Measurements from ENCODE around the gene SLC25A17. TPM values are rescaled to one million over a fixed set of nuclear protein-coding genes. Genes with fewer than 3 reads are reported as not detected.
A peak's percentile ranks its signal among the peaks of the same experiment; 100 is the strongest.
"Not testable (repeated sequence)": the region's sequence is repeated elsewhere in the genome, so short reads cannot be mapped to it uniquely, and the experiment has no call there.

SLC25A17 gene
- total RNA-seq, 1 donor from 2014 or later: 19.6 TPM

- DNase-seq (ENCODE audit: low spot score); ATAC-seq; intact Hi-C loops (cut with DNase I): not testable (repeated sequence)
These were observed 7.1 kb upstream of the SLC25A17 start for GRCh38 chr22:40826292-40826691.

- DNase-seq (ENCODE audit: low spot score) (no peak), ATAC-seq (no peak)
- intact Hi-C loops (cut with DNase I): no loop called here
These were observed 4.3 kb upstream of the SLC25A17 start for GRCh38 chr22:40823426-40823825.

DNA sequence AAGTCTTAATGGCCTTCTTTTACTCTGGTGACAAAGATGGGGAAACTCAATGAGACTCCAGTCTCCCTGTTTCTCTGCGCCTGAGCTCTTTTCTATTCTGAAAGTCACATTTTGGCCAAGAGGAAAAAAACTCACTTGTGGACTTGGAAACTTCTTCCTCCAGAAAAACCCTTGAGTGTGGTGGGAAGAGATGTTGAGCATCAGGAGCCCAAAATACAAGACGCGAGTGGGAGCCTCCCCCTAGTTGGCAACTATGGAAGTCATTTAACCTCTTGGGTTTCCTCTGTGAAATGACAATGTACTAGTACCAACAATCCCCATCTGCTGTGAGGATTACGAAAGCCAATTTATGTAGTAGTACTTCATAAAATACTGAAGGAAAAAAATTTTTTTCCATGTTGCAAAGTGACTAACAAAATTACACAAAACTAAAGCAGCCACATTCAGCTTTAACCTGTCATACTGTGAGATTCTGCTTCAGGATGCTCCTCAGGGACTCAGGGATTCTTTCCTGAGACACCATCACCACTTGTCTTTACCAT is 524 bp upstream of the SLC25A17 start:
- intact Hi-C loops (cut with DNase I): no loop called here
- DNase-seq (ENCODE audit: low spot score) (no peak), ATAC-seq (no peak)

- intact Hi-C loops (cut with DNase I): no loop called here
- ATAC-seq: no peak
- DNase-seq (ENCODE audit: low spot score): no peak
These were observed 877 bp downstream of the SLC25A17 start for GRCh38 chr22:40818192-40818746.

- intact Hi-C loops (cut with DNase I): no loop called here
- DNase-seq (ENCODE audit: low spot score) (no peak), ATAC-seq (no peak)
These were observed 1.4 kb downstream of the SLC25A17 start for GRCh38 chr22:40817737-40818136.

DNA sequence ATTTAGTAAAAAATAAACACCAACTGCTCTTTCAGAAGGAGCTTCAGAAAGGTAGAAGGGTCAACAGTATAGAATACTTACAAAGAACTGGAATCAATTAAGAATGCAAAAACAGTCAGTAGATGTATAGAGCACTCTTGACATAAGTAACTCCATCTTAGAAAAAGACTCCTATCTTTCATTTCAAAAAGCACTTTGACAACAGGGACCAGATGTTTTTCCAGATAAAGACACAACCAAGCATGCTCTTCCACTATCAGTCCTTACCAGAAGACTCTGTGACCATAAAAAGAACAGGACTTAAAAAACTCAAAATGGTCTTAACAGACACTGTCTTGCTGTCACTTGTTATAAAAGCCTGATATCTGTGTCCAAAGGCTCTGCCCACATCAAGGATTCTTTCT is 5.2 kb downstream of the SLC25A17 start:
- DNase-seq (ENCODE audit: low spot score): no peak
- intact Hi-C loops (cut with DNase I): no loop called here
- no peak for ATAC-seq

- DNase-seq (ENCODE audit: low spot score) (no peak), ATAC-seq (peak; percentile 65)
- intact Hi-C loops (cut with DNase I): no loop called here
These were observed 10.9 kb downstream of the SLC25A17 start for GRCh38 chr22:40808018-40808841.

GRCh38 chr22:40806711-40807110 is 12.4 kb downstream of the SLC25A17 start:
- DNase-seq (ENCODE audit: low spot score) (no peak), ATAC-seq (no peak)
- intact Hi-C loops (cut with DNase I): no loop called here

DNA sequence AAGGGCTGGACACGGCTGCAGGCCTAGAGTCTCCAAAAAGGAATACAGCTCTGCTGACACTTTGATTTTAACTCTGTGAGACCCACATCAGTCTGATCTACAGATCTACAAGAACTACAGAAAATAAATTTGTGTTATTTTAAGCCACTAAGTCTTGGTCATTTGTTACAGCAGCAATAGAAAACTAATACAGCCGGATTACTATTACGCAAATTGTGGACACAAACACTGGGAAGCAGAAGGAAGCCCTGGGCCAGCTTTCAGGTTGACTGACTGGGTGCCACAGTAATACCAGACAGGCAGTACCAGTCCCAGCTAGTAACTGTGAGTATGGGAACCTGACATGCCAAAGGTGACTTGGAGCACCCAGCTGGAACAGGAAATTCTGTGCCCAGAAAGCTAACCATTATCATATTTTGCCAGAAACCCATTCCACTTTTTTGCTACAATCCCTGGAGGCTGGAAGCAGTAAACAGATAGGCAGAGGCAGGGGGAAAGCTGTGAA is 13.4 kb downstream of the SLC25A17 start:
- no peak for ATAC-seq
- DNase-seq (ENCODE audit: low spot score): no peak
- intact Hi-C loops (cut with DNase I): no loop called here

DNA sequence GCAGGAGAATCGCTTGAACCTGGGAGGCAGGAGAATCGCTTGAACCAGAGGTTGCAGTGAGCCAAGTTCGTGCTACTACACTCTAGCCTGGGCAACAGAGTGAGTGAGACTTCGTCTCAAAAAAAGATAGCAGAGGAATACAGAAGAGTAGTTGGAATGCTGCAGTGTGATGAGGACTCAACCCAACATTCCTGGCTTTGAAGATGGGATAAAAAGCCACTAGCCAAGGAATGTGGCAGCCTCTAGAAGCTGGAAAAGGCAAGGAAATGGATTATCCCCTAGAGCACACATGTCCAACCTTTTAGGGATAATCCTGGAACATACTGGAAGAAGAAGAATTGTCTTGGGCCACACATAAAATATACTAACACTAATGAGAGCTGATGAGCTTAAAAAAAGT is 13.9 kb downstream of the SLC25A17 start:
- DNase-seq (ENCODE audit: low spot score) (no peak), ATAC-seq (no peak)
- intact Hi-C loops (cut with DNase I): no loop called here

GRCh38 chr22:40803321-40803720 is 15.8 kb downstream of the SLC25A17 start:
- ATAC-seq (no peak), DNase-seq (ENCODE audit: low spot score) (no peak)
- intact Hi-C loops (cut with DNase I): no loop called here

DNA sequence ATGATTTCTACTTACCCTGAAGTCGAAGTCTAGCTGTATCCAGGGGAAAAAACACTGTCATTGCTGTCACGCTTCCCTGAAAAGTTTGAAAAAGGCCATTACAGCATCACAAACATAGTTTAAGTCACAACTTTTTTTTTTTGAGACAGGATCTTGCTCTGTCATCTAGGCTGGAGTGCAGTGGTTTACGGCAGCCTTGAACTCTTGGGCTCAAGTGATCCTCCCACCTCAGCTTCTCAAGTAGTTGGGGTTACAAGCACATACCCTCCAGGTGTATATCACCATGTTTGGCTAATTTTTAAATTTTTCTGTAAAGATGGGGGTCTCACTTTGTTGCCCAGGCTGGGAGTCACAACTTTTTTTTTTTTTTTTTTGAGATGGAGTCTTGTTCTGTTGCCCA is 20.1 kb downstream of the SLC25A17 start:
- DNase-seq (ENCODE audit: low spot score) (no peak), ATAC-seq (no peak)
- intact Hi-C loops (cut with DNase I): no loop called here

DNA sequence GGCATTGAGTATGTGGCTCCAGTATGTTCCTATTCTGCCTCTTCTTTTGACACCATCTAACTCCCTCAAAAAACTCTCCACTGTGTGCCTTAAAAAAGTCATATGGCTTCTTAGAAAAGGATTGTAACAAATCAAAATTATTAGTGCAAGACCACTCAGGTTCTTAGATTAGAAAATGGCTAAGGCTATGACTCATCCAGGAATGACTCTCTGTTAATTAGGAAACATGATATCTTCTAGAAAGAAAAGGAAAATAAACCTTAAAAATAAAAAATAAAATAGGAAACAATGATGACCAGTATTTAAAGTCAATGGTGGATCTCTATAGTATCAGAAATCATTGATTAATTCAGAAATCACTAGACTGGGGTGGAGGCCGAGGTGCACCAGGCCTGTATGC is 21.7 kb downstream of the SLC25A17 start:
- DNase-seq (ENCODE audit: low spot score): no peak
- intact Hi-C loops (cut with DNase I): no loop called here
- no peak for ATAC-seq

GRCh38 chr22:40792451-40792850 is 26.7 kb downstream of the SLC25A17 start:
- DNase-seq (ENCODE audit: low spot score): no peak
- ATAC-seq: no peak

DNA sequence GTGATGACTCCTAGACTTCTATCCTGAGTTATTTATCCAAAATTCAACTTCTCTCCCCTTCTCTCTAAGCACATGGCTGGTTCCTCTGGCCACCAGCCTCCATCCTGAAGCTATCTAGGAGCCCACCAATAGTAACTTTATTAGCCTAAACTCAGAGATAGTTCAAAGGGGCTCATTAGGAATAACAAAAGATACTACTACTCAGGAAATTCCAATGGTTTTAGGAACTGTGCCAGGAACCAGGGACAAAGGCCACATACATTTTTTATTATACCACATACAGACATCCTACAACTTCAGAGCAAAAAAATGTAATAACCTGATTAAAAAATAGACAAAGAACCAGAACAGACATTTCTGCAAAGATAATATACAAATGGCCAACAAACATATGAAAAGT is 27.9 kb downstream of the SLC25A17 start:
- ATAC-seq (no peak), DNase-seq (ENCODE audit: low spot score) (no peak)
- intact Hi-C loops (cut with DNase I): no loop called here

More at GRCh38 chr22:40792451-40792850, 26.7 kb downstream of the SLC25A17 start:
- intact Hi-C loops (cut with DNase I): no loop called here

DNA sequence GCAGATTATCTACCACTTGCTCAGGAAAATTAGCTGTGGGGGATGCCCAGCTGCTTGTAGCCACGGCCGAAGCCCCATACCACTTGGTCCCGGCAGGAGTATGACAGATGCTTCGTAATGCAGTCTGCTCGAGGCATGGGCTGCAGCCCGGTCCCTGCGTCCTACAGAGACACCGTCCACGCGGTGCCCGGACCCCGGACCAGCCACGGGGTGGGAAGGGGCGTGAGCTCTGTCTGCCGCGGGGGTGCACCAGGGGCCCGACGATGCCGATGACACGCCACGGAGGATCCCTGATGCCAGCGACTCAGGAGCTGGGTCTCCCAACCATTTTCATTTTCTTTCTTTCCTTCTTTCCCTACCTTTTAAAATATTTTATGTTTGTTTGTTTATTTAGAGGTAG is 30.0 kb downstream of the SLC25A17 start:
- ATAC-seq: no peak
- intact Hi-C loops (cut with DNase I): no loop called here
- no peak for DNase-seq (ENCODE audit: low spot score)

DNA sequence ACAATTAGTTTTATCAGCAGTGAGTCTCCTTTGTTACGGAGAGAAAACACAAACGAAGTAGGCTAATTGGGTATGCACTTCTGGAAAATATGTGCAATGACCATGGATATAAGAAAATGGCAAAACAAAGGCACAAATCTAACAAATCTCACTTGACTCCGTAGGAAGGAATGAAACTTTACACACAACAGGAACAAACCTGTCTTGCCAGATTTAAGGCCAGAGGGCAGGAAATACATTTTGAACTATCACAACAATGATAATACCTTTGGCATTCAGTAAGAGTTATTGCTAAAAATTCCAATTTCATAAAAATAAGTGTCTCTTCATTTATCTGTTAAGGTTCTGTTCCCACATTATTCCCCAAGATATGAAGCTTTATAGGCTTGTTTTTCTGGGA is 36.6 kb downstream of the SLC25A17 start:
- no peak for ATAC-seq
- no peak for DNase-seq (ENCODE audit: low spot score)
- intact Hi-C loops (cut with DNase I): no loop called here

- intact Hi-C loops (cut with DNase I); DNase-seq (ENCODE audit: low spot score); ATAC-seq: not testable (repeated sequence)
These were observed 37.4 kb downstream of the SLC25A17 start for GRCh38 chr22:40781749-40782148.

DNA sequence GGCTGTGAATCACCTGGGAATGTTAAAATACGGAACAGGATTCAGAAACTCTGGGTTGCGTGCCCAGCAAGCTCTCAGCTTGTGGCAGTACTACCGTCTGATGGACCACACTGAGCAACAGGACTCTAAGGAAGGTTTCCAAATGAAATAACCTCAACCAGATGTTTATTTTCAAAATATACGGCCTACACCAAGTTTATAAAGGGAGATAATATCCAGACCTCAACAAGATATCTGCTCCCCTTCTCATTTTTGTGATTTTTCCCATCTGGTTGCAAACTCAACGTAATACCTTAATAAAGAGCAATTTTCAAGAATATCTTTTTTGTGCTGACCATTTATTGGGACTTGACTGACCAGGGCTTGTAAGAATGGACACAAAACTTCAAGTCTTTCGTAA is 49.4 kb downstream of the SLC25A17 start:
- intact Hi-C loops (cut with DNase I): no loop called here
- no peak for ATAC-seq
- DNase-seq (ENCODE audit: low spot score): no peak

DNA sequence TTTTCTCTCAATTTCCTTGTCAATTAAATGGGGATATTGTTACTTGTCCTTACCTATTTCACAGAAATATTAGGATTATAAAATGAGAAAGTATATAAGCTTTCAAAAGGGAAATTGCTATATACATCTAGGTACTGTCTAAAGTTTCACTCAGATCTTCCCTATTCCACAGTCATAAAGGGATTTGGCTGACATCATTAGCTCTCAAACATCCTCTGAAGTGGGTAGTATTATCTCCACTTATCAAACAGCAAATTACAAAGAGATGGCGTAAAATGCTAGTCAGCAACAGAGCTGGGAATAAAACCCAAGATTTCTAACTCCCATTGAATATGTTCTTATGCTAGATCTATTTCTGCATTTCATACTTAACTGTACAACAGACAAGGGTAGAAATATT is 50.9 kb downstream of the SLC25A17 start:
- no peak for DNase-seq (ENCODE audit: low spot score)
- no peak for ATAC-seq
- intact Hi-C loops (cut with DNase I): no loop called here
